ENCODE results near the gene SPATS1.

Gene SPATS1, protein sequence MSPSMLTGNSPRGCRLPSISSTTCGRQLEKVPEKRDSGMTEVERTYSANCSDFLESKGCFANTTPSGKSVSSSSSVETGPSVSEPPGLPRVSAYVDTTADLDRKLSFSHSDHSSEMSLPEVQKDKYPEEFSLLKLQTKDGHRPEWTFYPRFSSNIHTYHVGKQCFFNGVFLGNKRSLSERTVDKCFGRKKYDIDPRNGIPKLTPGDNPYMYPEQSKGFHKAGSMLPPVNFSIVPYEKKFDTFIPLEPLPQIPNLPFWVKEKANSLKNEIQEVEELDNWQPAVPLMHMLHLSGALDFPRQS

GRCh38 chr6:44342489-44342888 lies at the start of gene SPATS1:
TSS of gene SPATS1 (plus strand) at chr6:44342650. CDS start at chr6:44343096, 446 bp downstream.
- DNase-seq (ENCODE audit: low read depth) = no peak

DNA sequence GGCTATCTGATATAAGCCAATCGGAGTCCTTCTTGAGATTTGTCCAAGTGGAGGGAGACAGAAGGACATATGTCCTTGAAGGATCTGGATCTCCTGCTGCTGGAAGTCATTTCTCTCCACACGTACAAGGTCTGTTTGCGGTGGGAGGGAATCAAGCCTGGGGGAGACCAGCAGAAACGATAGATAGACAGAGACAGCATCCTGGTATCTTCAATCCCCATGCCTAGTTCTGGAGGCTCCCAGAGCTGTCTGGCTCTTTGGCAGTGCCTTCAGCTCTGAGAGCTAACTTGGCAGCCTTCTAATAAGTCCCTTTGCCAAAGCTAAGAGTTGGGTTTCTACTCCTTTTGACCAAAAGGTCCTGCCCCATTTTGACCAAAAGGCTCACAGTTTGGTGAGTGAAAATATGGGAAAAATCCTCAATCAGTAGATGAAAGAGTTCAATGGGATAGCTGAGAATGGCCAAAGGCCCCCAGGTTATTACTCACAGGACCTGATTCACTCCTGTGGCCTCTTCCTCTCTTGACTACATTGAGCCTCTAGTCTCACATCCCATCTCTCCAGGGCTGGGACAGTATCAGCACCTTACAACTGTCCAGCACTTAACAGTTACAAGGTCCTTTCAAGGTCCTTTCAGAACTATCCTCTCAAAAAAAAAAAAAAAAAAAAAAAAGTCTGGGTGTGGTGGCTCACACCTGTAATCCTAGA lies 49.6 kb upstream of the SPATS1 start:
- no peak for DNase-seq (ENCODE audit: low read depth)

DNA sequence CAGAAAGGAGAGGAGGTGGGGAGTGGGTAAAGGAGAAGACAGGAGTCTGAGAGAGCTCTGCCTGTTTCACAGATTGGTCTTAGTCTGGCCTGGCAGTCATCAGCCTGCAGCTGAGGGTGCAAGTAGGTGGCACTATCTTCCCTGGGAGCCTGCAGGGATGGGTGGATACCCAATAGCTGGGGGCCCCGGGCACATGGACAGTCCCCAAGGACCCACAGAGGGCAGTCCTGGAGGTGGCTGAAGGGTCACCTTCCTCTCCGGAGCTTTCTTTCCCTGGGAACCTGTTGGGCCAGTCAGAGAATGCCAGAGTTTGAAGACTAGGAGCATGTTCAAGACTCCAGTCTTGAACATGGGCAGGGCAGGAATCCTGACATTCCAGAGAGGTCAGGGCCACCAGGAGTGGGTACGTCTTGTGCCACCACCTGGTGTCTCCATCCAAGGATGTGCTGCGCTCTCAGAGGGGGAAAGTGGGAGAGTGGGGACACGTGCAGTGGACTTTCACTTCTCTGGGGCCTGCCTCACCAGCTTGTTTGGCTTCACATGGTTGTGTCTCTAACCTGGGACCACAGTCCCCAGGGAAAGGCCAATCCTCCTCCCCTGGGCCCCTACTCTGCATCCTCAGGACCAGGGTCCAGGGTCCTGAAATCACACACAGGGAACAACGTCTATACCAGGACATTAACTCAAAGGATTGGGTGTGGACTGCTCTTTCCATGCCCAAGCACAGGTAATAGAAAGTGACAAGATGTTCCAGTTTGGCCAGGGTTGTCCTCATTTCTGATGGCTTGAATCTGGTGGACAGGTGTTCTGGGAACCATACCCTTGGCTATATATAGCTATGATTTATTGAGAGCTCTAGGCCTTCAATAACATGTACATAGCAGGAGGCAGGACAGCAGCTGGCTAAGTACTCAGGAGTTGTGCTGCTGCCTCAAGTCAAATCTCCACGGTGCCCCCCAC lies 47.3 kb upstream of the SPATS1 start:
- DNase-seq (ENCODE audit: low read depth) = no peak

DNA sequence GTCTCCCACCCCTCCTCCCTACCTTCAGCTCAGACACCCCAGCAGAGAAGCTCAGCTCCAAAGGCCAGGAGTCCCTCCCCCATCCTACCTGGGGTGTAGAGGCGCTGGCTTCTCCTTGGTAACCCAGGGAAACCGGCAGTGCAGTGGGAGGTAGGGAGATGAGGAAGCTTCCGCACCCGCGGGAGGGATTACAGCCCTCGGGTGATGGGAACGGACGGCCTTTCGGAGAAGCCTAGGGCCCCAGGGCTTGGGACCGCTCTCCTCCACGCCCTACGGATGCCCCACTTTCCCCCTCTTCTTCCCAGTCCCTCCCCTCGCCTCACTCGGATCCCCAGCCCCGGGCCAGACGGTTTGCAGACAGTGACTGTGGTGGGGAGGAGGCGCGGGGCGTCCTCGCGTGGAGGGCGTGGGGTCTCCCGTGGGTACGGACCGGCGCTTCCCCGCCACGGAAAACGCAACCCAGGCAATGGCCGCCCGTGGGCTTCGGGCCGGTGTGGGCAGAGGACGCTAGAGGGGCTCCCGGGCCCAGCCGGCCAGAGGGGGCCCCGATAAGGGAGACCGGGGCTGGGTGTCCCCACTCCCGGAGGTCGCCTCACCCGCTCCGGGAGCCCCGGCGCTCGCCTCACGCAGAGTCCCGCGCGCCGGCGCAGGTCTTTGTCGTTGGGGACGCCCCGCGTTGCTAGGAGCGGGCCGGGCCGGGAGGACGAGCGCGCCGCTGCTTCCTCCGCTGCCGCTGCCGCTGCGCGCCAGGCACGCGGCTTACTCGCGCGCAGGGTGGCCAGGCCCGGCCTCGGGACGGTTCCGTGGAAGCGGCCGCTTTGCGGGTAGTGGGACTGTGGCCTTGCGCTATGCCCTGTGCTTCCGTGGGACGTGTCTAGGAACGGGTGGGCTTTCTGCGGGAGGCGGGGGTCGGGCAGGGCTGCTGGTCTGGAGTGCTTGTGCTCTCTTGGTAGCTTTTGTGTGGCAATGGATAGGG lies 45.1 kb upstream of the SPATS1 start:
- peak; percentile 39 for DNase-seq (ENCODE audit: low read depth)

- DNase-seq (ENCODE audit: low read depth) = no peak
Measured at GRCh38 chr6:44298055-44298803, 44.2 kb upstream of the SPATS1 start.

DNA sequence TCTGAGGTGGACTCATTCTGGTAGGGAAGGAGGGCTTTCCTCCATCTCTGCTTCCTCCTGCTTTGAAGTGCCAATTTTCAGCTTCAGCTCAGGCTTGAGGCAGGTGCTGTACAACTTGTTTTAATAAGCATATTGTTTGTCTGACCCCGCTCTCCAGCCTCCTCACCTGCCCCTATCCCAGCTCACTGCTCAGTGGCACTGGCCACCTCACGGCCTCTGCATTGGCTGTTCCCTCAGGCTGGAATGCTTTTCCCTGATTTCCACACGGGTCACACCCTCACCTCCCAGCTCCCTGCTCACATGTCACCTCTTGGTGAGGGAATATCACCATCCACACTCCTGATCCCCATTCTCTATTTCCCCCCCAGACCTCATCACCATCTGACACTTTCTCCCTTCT lies 43.6 kb upstream of the SPATS1 start:
- DNase-seq (ENCODE audit: low read depth) = no peak

GRCh38 chr6:44300292-44300823 lies 42.1 kb upstream of the SPATS1 start:
- DNase-seq (ENCODE audit: low read depth) = no peak

GRCh38 chr6:44301106-44301505 lies 41.3 kb upstream of the SPATS1 start:
- no peak for DNase-seq (ENCODE audit: low read depth)

DNA sequence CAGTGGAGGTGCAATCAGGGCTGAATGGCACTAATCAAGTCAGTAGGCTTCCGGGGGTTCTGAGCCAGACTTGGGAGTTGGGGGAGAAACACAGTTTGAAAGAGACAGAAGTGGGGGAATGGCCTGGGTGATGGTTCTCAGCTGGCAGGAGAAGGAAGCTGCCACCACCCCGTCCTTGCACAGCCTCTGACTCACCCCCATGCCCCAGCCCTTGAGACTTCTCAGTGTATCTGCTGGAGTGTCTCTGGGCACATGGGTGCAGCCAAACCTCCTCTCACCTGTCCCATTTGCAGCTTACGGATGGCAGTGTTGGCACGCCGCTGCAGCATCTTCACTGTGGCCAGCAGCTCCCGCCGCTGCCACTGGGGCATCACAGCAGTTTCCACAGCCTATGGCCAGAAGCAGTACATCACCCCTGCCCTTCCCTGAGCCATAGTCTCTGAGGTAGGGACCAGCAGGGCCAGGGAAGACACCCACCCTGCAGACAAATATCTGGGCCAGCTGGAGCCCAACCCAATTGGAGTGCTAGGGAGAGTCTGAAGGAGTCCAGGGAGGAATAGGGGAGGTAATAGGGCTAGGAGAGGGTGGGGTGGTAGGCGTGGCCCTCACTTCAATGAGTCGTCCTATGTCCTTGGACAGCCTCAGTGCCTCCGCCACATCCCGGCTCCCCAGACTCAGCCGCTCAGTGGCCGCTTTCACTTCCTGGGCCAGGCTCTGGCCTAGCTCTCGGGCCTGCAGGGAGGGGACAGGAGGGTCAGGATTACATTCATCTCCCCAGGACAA lies 40.5 kb upstream of the SPATS1 start:
- no peak for DNase-seq (ENCODE audit: low read depth)

DNA sequence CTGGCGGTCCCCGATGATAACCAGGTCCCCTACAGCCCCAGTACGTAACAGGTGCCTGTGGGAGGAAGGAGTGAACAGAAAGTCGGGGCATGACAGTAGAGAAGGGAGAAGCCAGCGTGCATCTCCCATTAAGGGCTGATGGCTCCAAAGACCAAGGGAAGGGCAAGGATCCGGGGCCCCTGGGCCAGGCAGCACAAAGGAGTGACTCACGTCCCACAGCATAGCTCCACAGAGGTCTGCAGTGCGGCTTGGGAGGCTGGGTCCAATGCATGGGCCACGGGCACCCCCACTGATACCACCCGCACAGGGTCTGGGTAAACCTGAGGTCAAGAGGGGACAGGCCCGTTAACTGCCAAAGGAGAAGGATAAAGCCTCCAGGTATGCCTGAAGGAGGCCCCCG lies 39.6 kb upstream of the SPATS1 start:
- no peak for DNase-seq (ENCODE audit: low read depth)

GRCh38 chr6:44303842-44304241 lies 38.6 kb upstream of the SPATS1 start:
- DNase-seq (ENCODE audit: low read depth) = no peak

DNA sequence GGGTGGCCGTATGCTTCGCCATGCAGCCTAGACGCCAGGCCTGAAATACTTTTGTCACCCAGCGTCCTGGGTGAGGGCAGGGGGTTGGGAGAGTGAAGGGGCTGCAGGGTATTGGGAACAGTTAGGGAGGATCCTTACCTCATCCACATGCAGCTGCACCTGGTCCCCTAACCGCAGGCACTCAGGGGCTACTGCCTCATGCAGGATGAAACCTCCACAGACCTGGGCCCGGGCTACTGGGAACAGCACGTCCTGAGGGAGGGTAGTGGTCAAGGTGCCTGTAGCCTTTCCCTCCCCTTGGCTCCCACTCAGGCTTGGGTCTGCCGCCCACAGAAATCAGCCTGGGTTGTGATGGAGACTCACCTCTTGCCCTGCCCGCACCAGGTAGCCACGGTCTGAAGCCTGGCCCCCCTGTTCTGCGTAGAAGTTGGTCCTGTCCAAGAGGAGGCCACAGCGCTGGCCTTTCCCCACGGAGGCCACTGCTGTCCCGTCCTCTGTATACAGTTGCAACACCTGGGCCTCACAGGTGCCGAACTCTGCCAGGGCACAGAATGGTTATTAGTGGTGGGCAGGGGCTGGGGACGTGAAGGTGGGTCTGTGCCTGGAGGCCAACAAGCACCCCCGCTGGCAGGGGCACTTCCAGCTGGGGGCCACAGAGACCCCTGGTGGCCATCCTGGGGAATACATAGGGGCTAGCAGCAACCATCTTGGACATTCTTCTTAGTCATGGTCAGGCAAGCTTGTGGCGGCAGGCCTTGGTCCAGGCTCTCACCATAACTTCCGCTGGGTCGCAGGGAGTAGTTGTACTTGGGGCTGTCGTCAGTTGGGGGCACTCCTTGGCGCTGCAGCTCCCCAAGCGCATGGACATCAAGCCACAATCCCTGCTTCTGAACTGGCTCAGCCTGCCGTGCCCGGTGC lies 37.9 kb upstream of the SPATS1 start:
- DNase-seq (ENCODE audit: low read depth) = peak; percentile 19

DNA sequence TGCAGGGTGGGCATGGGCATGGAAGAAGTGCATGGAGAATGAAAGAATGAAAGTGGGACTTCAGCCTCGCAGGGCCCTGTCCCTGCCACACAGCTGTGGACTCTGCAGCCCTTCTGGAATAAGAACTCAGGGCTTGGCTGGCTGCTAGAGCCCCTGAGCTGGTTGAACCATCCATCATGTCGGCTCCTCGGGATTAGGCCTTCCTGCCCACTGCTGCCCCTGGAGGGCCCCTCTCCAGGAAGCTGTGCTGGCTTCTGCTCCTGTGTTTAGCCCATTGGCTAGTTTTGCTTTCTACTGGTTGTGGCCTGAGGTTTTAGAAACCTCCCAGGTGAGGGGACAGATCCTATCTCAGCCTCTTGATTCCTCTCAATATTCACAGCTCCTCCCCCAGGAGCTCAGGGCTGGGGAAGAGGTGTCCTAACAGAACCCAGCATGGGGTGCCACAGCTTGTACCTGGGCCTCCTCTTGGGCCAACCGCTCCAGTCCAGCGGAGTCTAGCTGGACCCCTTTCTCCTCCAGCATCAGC lies 37.2 kb upstream of the SPATS1 start:
- no peak for DNase-seq (ENCODE audit: low read depth)

- DNase-seq (ENCODE audit: low read depth) = no peak
Measured at GRCh38 chr6:44306710-44307109, 35.7 kb upstream of the SPATS1 start.

- no peak for DNase-seq (ENCODE audit: low read depth)
Measured at GRCh38 chr6:44307217-44307616, 35.2 kb upstream of the SPATS1 start.

DNA sequence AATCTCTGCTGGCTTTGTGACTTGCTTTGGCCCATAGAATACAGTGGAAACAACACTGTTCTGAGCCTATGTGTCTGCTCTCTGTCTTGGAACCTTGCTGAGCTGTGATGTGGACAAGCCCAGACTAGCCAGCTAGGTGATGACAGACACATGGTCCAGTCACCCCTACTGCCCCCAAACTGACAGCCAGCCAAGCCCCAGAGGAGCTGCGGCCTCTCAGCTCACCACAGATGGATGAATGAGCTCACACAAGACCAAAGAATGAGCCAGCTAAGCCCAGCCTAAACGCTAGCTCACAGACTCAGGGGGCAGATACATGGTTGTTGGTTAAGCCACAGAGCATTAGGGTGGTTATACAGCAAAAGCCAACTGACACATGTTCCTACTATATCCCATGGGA lies 33.4 kb upstream of the SPATS1 start:
- no peak for DNase-seq (ENCODE audit: low read depth)

DNA sequence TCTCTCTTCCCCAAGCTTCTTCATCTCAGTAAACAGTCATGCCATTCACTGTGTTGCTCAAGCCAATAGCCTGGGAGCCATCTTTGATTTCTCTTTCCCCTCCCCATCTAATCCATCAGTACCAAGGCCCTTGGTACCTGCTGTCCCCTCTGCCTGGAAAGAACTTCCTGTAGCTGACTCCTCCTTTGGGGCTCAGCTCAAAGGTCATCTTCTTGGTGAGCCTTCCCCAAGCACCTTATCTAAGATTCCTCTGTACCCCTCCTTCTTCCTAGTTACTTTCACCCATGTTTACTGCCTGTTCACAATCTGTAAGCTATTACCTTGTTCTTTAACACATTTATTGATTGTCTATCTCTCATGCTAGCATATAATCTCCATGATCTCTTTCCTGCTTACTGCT lies 32.8 kb upstream of the SPATS1 start:
- DNase-seq (ENCODE audit: low read depth) = no peak

DNA sequence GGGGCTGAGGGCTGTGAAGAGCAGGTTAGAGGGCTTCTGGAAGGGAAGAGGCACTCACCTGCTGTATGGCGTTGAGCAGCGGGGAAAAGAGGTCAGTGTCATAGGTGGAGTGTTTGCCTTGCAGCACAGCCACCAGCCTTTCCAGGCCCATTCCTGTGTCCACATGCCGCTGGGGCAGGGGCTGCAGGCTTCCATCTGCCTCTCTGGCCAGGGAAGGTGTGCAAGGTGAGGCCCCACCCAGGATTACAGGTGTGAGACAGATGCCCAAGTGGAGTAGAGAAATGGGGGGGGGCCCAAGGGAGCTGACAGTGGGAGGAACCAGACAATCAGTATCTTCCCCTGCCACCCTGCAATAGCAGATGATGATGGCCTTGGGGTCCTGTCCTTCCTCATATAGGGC lies 32.2 kb upstream of the SPATS1 start:
- DNase-seq (ENCODE audit: low read depth) = no peak
